H1 (cell line): Measurements from ENCODE around the gene UROD. TPM values are rescaled to one million over a fixed set of nuclear protein-coding genes. Genes with fewer than 3 reads are reported as not detected.
"Not testable (repeated sequence)": the region's sequence is repeated elsewhere in the genome, so short reads cannot be mapped to it uniquely, and the experiment has no call there.

Experiments
- CTCF ChIA-PET: fragments of 300-600 bp; sonication (Branson Sonifier 250); formaldehyde crosslinking; loops from one replicate; lab custom pipeline; 2021; ENCODE audit not compliant: partially characterized antibody; lab: Charles Lee
- POLR2A ChIA-PET: fragments of 300-600 bp; sonication (Branson Sonifier 250); formaldehyde crosslinking; loops from one replicate; lab custom pipeline; 2021; ENCODE audit warnings: inconsistent platforms; ENCODE audit not compliant: partially characterized antibody; lab: Charles Lee
- DNase-seq, 2 experiments: peaks; one replicate each; pipeline versions ENCODE4 v3.0.0 to v3.0.0-alpha.2; 2010 to 2022; ENCODE audit warnings: low spot score in 2 of 2, low read depth in 1 of 2, mixed read lengths in 1 of 2
- FAIRE-seq: peaks from 2 replicates; lab custom pipeline; 2011; peaks lifted over from hg19 to GRCh38; lab: Jason Lieb, UNC
- H2AFZ ChIP-seq: 2 replicates; pipeline ENCODE4 v1.8.1; 2012; ENCODE audit warnings: low read length, inconsistent platforms
- H2AK5ac ChIP-seq: 2 replicates; pipeline ENCODE4 v1.6.1; 2013; ENCODE audit warnings: low read depth, low read length
- H2BK120ac ChIP-seq: replicated peaks from 2 replicates; pipeline ENCODE3; 2013; ENCODE audit warnings: low read depth, low read length, inconsistent platforms
- H2BK12ac ChIP-seq: 2 replicates; pipeline ENCODE4 v1.6.1; 2013; ENCODE audit warnings: low read depth, low read length
- H2BK15ac ChIP-seq: 2 replicates; pipeline ENCODE4 v1.6.1; 2013; ENCODE audit warnings: low read length
- H2BK20ac ChIP-seq: 2 replicates; pipeline ENCODE4 v1.6.1; 2013; ENCODE audit warnings: low read length
- H2BK5ac ChIP-seq: 2 replicates; pipeline ENCODE4 v1.6.1; 2013; ENCODE audit warnings: low read depth, low read length
- H3K14ac ChIP-seq: 2 replicates; pipeline ENCODE4 v1.6.1; 2013; ENCODE audit warnings: inconsistent platforms; ENCODE audit not compliant: insufficient read length
- H3K18ac ChIP-seq: 2 replicates; pipeline ENCODE4 v1.6.1; 2013; ENCODE audit warnings: low read length; ENCODE audit errors: extremely low read depth
- H3K23ac ChIP-seq: 2 replicates; pipeline ENCODE4 v1.6.1; 2013; ENCODE audit warnings: inconsistent platforms; ENCODE audit not compliant: insufficient read length
- H3K23me2 ChIP-seq: 2 replicates; pipeline ENCODE4 v1.6.1; 2013; ENCODE audit warnings: low read depth, low read length
- H3K27ac ChIP-seq: 2 replicates; pipeline ENCODE4 v1.6.1; 2011; ENCODE audit warnings: low read depth, low read length, inconsistent platforms
- H3K27me3 ChIP-seq, 4 experiments: replicated peaks in 1 of 4; 1 replicate in 1 of 4; 2 replicates in 3 of 4; pipeline versions ENCODE4 v1.6.1 to v1.8.1; 2011 to 2013; ENCODE audit warnings: low read length in 3 of 4, mild to moderate bottlenecking in 3 of 4, inconsistent platforms in 2 of 4, mixed read lengths in 2 of 4, moderate library complexity in 1 of 4; ENCODE audit not compliant: control insufficient read depth in 3 of 4, insufficient read depth in 3 of 4; ENCODE audit errors: extremely low read depth in 1 of 4
- H3K36me3 ChIP-seq, 4 experiments: 2 replicates each; pipeline versions ENCODE4 v1.6.1 to v1.8.1; 2011 to 2013; ENCODE audit warnings: mild to moderate bottlenecking in 4 of 4, low read length in 3 of 4, moderate library complexity in 2 of 4, control low read depth in 1 of 4, inconsistent platforms in 1 of 4; ENCODE audit not compliant: insufficient read depth in 4 of 4, control insufficient read depth in 2 of 4
- H3K4ac ChIP-seq: replicated peaks from 2 replicates; pipeline ENCODE3; 2013; ENCODE audit warnings: low read length, low read depth, mixed read lengths, inconsistent platforms; ENCODE audit not compliant: insufficient read length
- H3K4me1 ChIP-seq, 4 experiments: replicated peaks in 1 of 4; 1 replicate in 1 of 4; 2 replicates in 3 of 4; pipeline versions ENCODE4 v1.6.1 to v1.8.1; 2011 to 2013; ENCODE audit warnings: low read length in 3 of 4, inconsistent platforms in 2 of 4, mixed read lengths in 1 of 4; ENCODE audit not compliant: insufficient read depth in 4 of 4, control insufficient read depth in 3 of 4
- H3K4me2 ChIP-seq, 2 experiments: 2 replicates each; pipeline versions ENCODE4 v1.6.1 to v1.8.1; 2011 to 2013; ENCODE audit warnings: low read depth in 2 of 2, low read length in 2 of 2, control low read depth in 1 of 2, inconsistent platforms in 1 of 2, mild to moderate bottlenecking in 1 of 2; ENCODE audit not compliant: insufficient read depth in 1 of 2
- H3K4me3 ChIP-seq, 4 experiments: fragments of 200-600, 300-600 bp in 1 of 4; sonication (generic), shearing (Covaris generic), sonication (Bioruptor Twin) in 1 of 4; 2 replicates each; pipeline versions ENCODE4 v1.5.1 to v1.8.1; 2011 to 2016; ENCODE audit warnings: low read length in 4 of 4, low read depth in 3 of 4, control low read depth in 2 of 4, inconsistent platforms in 2 of 4, mild to moderate bottlenecking in 2 of 4, mixed read lengths in 1 of 4, moderate library complexity in 1 of 4; ENCODE audit not compliant: insufficient read depth in 2 of 4; ENCODE audit errors: extremely low read depth in 1 of 4
- H3K56ac ChIP-seq: replicated peaks from 2 replicates; pipeline ENCODE3; 2013; ENCODE audit warnings: low read depth, mild to moderate bottlenecking, mixed read lengths, low read length, inconsistent platforms; ENCODE audit not compliant: insufficient read length
- H3K79me1 ChIP-seq: 2 replicates; pipeline ENCODE4 v1.6.1; 2013; ENCODE audit warnings: low read depth, low read length, control low read depth
- H3K79me2 ChIP-seq, 2 experiments: 2 replicates each; pipeline versions ENCODE4 v1.6.1 to v1.8.1; 2012 to 2013; ENCODE audit warnings: low read length in 2 of 2, mild to moderate bottlenecking in 2 of 2, inconsistent platforms in 1 of 2; ENCODE audit not compliant: insufficient read depth in 2 of 2, control insufficient read depth in 1 of 2
- H3K9ac ChIP-seq, 4 experiments: replicated peaks in 1 of 4; 1 replicate in 1 of 4; 2 replicates in 3 of 4; pipeline versions ENCODE4 v1.6.1 to v1.8.1; 2011 to 2013; ENCODE audit warnings: low read depth in 3 of 4, low read length in 3 of 4, control low read depth in 2 of 4, mild to moderate bottlenecking in 2 of 4, moderate library complexity in 2 of 4, inconsistent platforms in 1 of 4; ENCODE audit errors: extremely low read depth in 1 of 4
- H3K9me3 ChIP-seq, 2 experiments: 2 replicates each; pipeline versions ENCODE4 v1.6.1 to v1.8.1; 2012 to 2013; ENCODE audit warnings: mild to moderate bottlenecking in 2 of 2, moderate library complexity in 2 of 2, control low read depth in 1 of 2, inconsistent platforms in 1 of 2, low read depth in 1 of 2, low read length in 1 of 2, mixed read lengths in 1 of 2; ENCODE audit not compliant: insufficient read depth in 2 of 2
- H4K20me1 ChIP-seq, 2 experiments: replicated peaks in 1 of 2; 2 replicates each; pipeline versions ENCODE3 to v1.8.1; 2011 to 2013; ENCODE audit warnings: inconsistent platforms in 2 of 2, low read length in 2 of 2, mild to moderate bottlenecking in 1 of 2; ENCODE audit not compliant: insufficient read depth in 2 of 2, control insufficient read depth in 1 of 2
- H4K5ac ChIP-seq: 2 replicates; pipeline ENCODE4 v1.6.1; 2013; ENCODE audit warnings: low read length, low read depth, mixed read lengths, inconsistent platforms; ENCODE audit not compliant: insufficient read length
- H4K8ac ChIP-seq: 2 replicates; pipeline ENCODE4 v1.8.0; 2013; ENCODE audit warnings: mild to moderate bottlenecking, moderate library complexity, low read length, inconsistent platforms; ENCODE audit not compliant: insufficient read depth; ENCODE audit errors: extremely low read depth
- H4K91ac ChIP-seq: replicated peaks from 2 replicates; pipeline ENCODE3; 2013; ENCODE audit warnings: low read length, mixed read lengths, inconsistent platforms; ENCODE audit not compliant: insufficient read length
- WGBS, 2 experiments: shearing (Covaris generic) in 1 of 2; methylation state at CpG; one replicate each; pipeline versions ENCODE4 v1.1.6 to v1.1.7; 2013 to 2015; ENCODE audit warnings: low lambda C conversion rate in 2 of 2, mixed read lengths in 2 of 2, inconsistent platforms in 1 of 2, low coverage in 1 of 2, missing lambda C conversion rate in 1 of 2; ENCODE audit not compliant: insufficient replicate concordance in 2 of 2, insufficient coverage in 1 of 2, insufficient read length in 1 of 2; ENCODE audit errors: extremely low coverage in 1 of 2, missing lambda C conversion rate in 1 of 2; 5-methylcytosine and 5-hydroxymethylcytosine counted together
- polyA plus RNA-seq, 7 experiments: library from polyadenylated mRNA; depleted of rRNA in 3 of 7; stranded (reverse) in 5 of 7; unstranded in 2 of 7; fragments of >200 nt in 5 of 7; fragments of 200-250 nt in 2 of 7; gene quantifications; 1 replicate in 5 of 7; 2 replicates in 1 of 7; 4 replicates in 1 of 7; pipeline versions ENCODE4 v1.2.1 to v1.2.3, GENCODE V29; 2011 to 2013; ENCODE audit warnings: missing spikeins in 2 of 7, mixed read lengths in 2 of 7
- total RNA-seq: library from RNA; stranded (reverse); fragmentation: NEBNext Ultra II Directional; extraction: Animal tissue kit (Norgen Biotek cat#: 25700); gene quantifications from 2 replicates; pipeline ENCODE4 v1.2.1, GENCODE V29; 2021

UROD gene
- total and polyA plus RNA-seq, 2 of the 8 experiments (the other 6 are each of a cell fraction or from before 2014, with no cell fraction given) = 86.6 to 220 TPM

DNA sequence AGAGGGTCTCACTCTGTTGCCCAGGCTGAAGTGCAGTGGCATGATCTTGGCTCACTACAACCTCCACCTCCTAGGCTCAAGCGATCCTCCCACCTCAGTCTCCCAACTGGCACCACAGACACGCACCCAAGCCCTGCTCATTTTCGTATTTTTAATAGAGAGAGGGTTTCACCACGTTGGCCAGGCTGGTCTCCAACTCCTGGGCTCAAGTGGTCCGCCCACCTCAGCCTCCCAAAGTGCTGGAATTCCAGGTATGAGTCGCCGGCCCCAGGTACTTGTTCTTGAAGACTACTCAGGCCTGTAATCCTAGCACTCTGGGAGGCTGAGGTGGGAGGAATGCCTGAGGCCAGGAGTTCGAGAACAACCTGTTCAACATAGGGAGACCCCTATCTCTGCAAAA is 10.5 kb upstream of the UROD start:
- H2BK15ac ChIP-seq, H3K27ac ChIP-seq, H3K9ac ChIP-seq, FAIRE-seq, H3K18ac ChIP-seq, H2AFZ ChIP-seq, H4K20me1 ChIP-seq, POLR2A ChIA-PET, H3K14ac ChIP-seq, H3K79me1 ChIP-seq, H3K23ac ChIP-seq, H2BK120ac ChIP-seq, H2BK5ac ChIP-seq, H4K5ac ChIP-seq, H3K9me3 ChIP-seq, H3K79me2 ChIP-seq, H4K8ac ChIP-seq, H2AK5ac ChIP-seq, H3K23me2 ChIP-seq, H3K27me3 ChIP-seq, H3K4me1 ChIP-seq, H3K4me3 ChIP-seq, H2BK20ac ChIP-seq, CTCF ChIA-PET, H2BK12ac ChIP-seq, H3K4ac ChIP-seq, DNase-seq, H3K56ac ChIP-seq, H3K4me2 ChIP-seq, H4K91ac ChIP-seq: not testable (repeated sequence)
- 93% methylated on average over 7 of the region's 8 CpGs; no CpG with 5 or more reads in 1 of the 2 experiments for WGBS, 2 experiments
- peaks cover 5 to 26% (median 12%) of the 10 kb centered on the region in 4 experiments; a peak in 6 of 8 replicates for H3K36me3 ChIP-seq
